Measurements from ENCODE around the gene CNTNAP4.

Gene CNTNAP4

DNA sequence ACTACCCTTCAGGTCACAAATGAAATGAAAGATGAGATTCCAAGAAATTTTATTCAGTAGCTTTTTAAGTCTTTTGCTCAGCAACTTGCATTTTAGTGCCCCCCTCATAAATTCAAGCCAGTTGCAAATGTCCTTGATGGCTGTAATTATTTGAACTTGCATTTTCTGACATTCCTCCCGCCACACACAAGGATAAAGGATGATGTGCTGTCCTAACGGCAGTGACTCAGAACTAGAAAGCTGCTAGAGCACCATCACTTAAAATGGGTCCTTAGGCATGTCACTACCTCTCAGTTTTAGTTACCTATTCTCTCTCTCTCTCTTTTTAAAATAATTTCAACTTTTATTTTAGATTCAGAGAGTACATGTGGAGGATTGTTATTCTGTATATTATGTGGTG is 306.7 kb downstream of the CNTNAP4 start:
- DNase-seq (ENCODE audit: extremely low spot score) = no peak
- CTCF ChIA-PET = no interaction called here
- POLR2A ChIA-PET = no interaction called here
- TF ChIP-seq FOXA1 (IDR thresholded peaks at IDR 0.05) (no peak), ARNT (IDR thresholded peaks at IDR 0.05) (no peak), BHLHE40 (IDR thresholded peaks at IDR 0.05; ENCODE audit: borderline replicate concordance) (no peak), ZNF384 (IDR thresholded peaks at IDR 0.05) (no peak), SP1 (IDR thresholded peaks at IDR 0.05) (no peak), ELF4 (IDR thresholded peaks at IDR 0.05) (no peak), FOXK2 (IDR thresholded peaks at IDR 0.05) (no peak), LEF1 (IDR thresholded peaks at IDR 0.05; ENCODE audit: borderline replicate concordance) (no peak), SUZ12 (IDR thresholded peaks at IDR 0.05) (no peak), TARDBP (IDR thresholded peaks at IDR 0.05) (no peak), L3MBTL2 (conservative IDR thresholded peaks at IDR 0.05) (no peak), FOXM1 (IDR thresholded peaks at IDR 0.05; ENCODE audit: borderline replicate concordance) (no peak), HDGF (IDR thresholded peaks at IDR 0.05; ENCODE audit: borderline replicate concordance) (no peak), CTBP1 (IDR thresholded peaks at IDR 0.05; ENCODE audit: borderline replicate concordance) (no peak), NFRKB (IDR thresholded peaks at IDR 0.05) (no peak)
- TF ChIP-seq, protein P1, sequence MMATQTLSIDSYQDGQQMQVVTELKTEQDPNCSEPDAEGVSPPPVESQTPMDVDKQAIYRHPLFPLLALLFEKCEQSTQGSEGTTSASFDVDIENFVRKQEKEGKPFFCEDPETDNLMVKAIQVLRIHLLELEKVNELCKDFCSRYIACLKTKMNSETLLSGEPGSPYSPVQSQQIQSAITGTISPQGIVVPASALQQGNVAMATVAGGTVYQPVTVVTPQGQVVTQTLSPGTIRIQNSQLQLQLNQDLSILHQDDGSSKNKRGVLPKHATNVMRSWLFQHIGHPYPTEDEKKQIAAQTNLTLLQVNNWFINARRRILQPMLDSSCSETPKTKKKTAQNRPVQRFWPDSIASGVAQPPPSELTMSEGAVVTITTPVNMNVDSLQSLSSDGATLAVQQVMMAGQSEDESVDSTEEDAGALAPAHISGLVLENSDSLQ (IDR thresholded peaks at IDR 0.05) = no peak

DNA sequence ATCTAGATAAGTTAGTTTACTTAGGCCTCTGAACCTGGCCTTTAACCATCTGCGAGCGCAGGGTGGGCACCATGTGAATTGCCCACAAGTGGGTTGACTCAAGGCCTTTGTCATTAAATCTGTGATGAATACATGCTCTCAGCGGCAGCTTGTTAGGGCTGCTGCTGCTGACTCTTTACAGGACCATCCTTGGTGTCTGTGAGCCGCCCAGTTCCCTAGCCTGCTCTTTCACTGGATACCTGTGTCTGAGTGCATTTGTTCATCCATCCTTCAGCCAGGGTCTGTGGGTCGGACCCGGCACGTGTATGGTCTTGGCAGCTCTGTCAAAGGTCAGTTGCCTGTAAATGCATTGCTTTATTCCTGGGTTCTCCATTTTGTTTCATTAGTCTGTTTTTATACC is 321.3 kb downstream of the CNTNAP4 start:
- CTCF ChIA-PET = no interaction called here
- no peak for DNase-seq (ENCODE audit: extremely low spot score)
- TF ChIP-seq ARNT (IDR thresholded peaks at IDR 0.05) = no peak
- TF ChIP-seq LEF1 (IDR thresholded peaks at IDR 0.05; ENCODE audit: borderline replicate concordance) = no peak
- TF ChIP-seq L3MBTL2 (conservative IDR thresholded peaks at IDR 0.05) = no peak
- TF ChIP-seq SP1 (IDR thresholded peaks at IDR 0.05) = no peak
- no peak for TF ChIP-seq CTBP1 (IDR thresholded peaks at IDR 0.05; ENCODE audit: borderline replicate concordance)
- TF ChIP-seq TARDBP (IDR thresholded peaks at IDR 0.05) = no peak
- TF ChIP-seq SUZ12 (IDR thresholded peaks at IDR 0.05) = no peak
- TF ChIP-seq NFRKB (IDR thresholded peaks at IDR 0.05) = no peak
- TF ChIP-seq FOXK2 (IDR thresholded peaks at IDR 0.05) = no peak
- no peak for TF ChIP-seq BHLHE40 (IDR thresholded peaks at IDR 0.05; ENCODE audit: borderline replicate concordance)
- TF ChIP-seq, protein P1 (IDR thresholded peaks at IDR 0.05) = no peak
- no peak for TF ChIP-seq FOXA1 (IDR thresholded peaks at IDR 0.05)
- no peak for TF ChIP-seq ZNF384 (IDR thresholded peaks at IDR 0.05)
- TF ChIP-seq FOXM1 (IDR thresholded peaks at IDR 0.05; ENCODE audit: borderline replicate concordance) = no peak
- TF ChIP-seq ELF4 (IDR thresholded peaks at IDR 0.05) = no peak
- TF ChIP-seq HDGF (IDR thresholded peaks at IDR 0.05; ENCODE audit: borderline replicate concordance) = no peak
- POLR2A ChIA-PET = no interaction called here

DNA sequence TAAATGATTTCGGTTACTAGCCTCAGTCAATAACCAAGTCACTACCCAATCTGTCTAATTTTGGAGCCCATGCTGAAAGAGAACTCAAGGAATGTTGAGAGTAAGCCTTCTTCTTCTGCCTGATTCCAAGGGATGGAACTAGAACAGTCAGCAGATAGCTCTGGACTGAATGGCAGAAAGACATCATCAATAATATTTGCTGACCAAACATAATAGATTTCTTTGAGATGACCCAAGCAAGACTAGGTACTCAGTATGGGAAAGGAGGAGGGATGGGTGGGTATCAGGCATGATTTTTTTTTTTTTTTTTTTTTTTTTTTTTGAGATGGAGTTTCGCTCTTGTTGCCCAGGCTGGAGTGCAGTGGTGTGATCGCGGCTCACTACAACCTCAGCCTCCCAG is 330.1 kb downstream of the CNTNAP4 start:
- TF ChIP-seq TARDBP (IDR thresholded peaks at IDR 0.05) (no peak), NFRKB (IDR thresholded peaks at IDR 0.05) (no peak), FOXM1 (IDR thresholded peaks at IDR 0.05; ENCODE audit: borderline replicate concordance) (no peak)
- ChIA-PET CTCF (no interaction called here), POLR2A (no interaction called here)
- DNase-seq (ENCODE audit: extremely low spot score) = no peak
